HepG2 (cell line): ENCODE measurements around the gene SGCD.

Source experiments
- BORCS8-MEF2B ChIP-seq: sonication (generic); formaldehyde crosslinking; IDR thresholded peaks from 2 replicates; pipeline ENCODE4 v1.8.0; 2022; ENCODE audit warnings: mild to moderate bottlenecking, missing genetic modification reagents
- FOXA1 ChIP-seq, 2 experiments: fragments of 450-650 bp in 1 of 2; sonication (generic) in 1 of 2; formaldehyde crosslinking in 1 of 2; IDR thresholded peaks; 2 replicates each; pipeline versions ENCODE4 v1.4.0 to v1.6.1; 2016 to 2020; ENCODE audit warnings: missing genetic modification reagents in 1 of 2
- TF ChIP-seq, protein P1 (sequence below): sonication (generic); formaldehyde crosslinking; IDR thresholded peaks from 2 replicates; pipeline ENCODE4 v1.4.0; 2020; ENCODE audit warnings: missing genetic modification reagents, mild to moderate bottlenecking, borderline replicate concordance

DNA sequence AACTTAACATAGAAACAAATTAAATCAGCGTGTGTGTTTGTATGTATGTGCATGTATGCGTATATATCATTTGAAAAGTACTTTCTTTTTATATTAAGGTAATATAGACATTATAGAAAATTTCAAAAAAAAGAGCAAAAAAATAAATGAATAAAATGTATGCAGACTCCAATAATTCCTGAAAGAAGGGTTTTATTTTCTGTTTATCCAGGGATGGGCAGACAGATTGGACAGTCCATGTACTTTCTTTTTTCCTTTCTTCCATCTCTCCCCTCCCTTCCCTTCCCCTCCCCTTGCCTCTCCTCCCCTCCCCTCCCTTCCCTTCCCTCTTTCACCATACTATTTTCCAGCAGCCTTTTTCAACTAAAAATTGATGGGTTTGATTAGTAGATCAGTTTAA, 123.8 kb downstream of the SGCD start:
- TF ChIP-seq BORCS8-MEF2B (CRISPR knock-in tag) (no peak), FOXA1 (IDR thresholded peaks at IDR 0.05) (no peak), FOXA1 (CRISPR knock-in tag; IDR thresholded peaks at IDR 0.05) (no peak)
- TF ChIP-seq, protein P1, sequence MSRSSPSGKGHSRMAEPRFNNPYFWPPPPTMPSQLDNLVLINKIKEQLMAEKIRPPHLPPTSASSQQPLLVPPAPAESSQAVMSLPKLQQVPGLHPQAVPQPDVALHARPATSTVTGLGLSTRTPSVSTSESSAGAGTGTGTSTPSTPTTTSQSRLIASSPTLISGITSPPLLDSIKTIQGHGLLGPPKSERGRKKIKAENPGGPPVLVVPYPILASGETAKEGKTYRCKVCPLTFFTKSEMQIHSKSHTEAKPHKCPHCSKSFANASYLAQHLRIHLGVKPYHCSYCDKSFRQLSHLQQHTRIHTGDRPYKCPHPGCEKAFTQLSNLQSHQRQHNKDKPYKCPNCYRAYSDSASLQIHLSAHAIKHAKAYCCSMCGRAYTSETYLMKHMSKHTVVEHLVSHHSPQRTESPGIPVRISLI (CRISPR knock-in tag), result no peak
